Stomach (tissue), 9 donors: Measurements from ENCODE around the gene SH3PXD2A. TPM values are rescaled to one million over a fixed set of nuclear protein-coding genes. Genes with fewer than 3 reads are reported as not detected.

Experiments used
- DNase-seq, 2 donors: peaks; one replicate each; pipeline versions ENCODE4 v3.0.0 to v3.0.0-alpha.2; 2013 to 2019
- H3K27ac ChIP-seq, 5 donors: fragments of 200-600 bp in 4 of 5; sonication (generic) in 4 of 5; one replicate each; pipeline ENCODE4 v1.5.1; 2013 to 2019; ENCODE audit warnings: mild to moderate bottlenecking in 1 of 5, moderate library complexity in 1 of 5
- H3K27me3 ChIP-seq, 3 donors: fragments of 200-600 bp; sonication (generic); one replicate each; pipeline ENCODE4 v1.5.1; 2017 to 2019; ENCODE audit warnings: mixed run types in 1 of 3
- H3K36me3 ChIP-seq, 4 donors: fragments of 200-600 bp; sonication (generic); 1 replicate in 3 of 4; 2 replicates in 1 of 4; pipeline ENCODE4 v1.5.1; 2016 to 2019
- H3K4me1 ChIP-seq, 4 donors: fragments of 200-600 bp; sonication (generic); one replicate each; pipeline ENCODE4 v1.5.1; 2016 to 2019
- H3K4me3 ChIP-seq, 4 donors: fragments of 200-600 bp; sonication (generic) in 3 of 4; one replicate each; pipeline ENCODE4 v1.5.1; 2016 to 2019; ENCODE audit warnings: mild to moderate bottlenecking in 1 of 4
- H3K9me3 ChIP-seq, 4 donors: fragments of 200-600 bp; sonication (generic); one replicate each; pipeline ENCODE4 v1.5.1; 2016 to 2019
- CTCF ChIP-seq, 7 experiments: fragments of 450-650 bp in 4 of 7; fragments of 200-600 bp in 3 of 7; sonication (generic) in 3 of 7; IDR thresholded peaks; one replicate each; pipeline ENCODE4 v1.5.1; 2016 to 2019; ENCODE audit warnings: antibody characterized with exemption in 7 of 7, control low read depth in 2 of 7, mild to moderate bottlenecking in 1 of 7
- EP300 ChIP-seq: sonication (generic); formaldehyde crosslinking; IDR thresholded peaks from one replicate; pipeline ENCODE4 v1.6.1; 2017; ENCODE audit warnings: antibody characterized with exemption
- POLR2A ChIP-seq, 4 donors: fragments of 450-650 bp; IDR thresholded peaks; one replicate each; pipeline ENCODE4 v1.6.1; 2016; ENCODE audit warnings: antibody characterized with exemption in 4 of 4, control low read depth in 2 of 4, mild to moderate bottlenecking in 1 of 4, moderate library complexity in 1 of 4
- POLR2AphosphoS5 ChIP-seq, 3 donors: sonication (generic); formaldehyde crosslinking; IDR thresholded peaks; one replicate each; pipeline ENCODE4 v1.6.1; 2016; ENCODE audit warnings: antibody characterized with exemption in 3 of 3
- WGBS, 5 donors: extraction: QIAGEN DNeasy Blood & Tissue Kit in 3 of 5; methylation state at CpG; one replicate each; pipeline versions ENCODE4 v1.1.5 to v1.1.7; 2013 to 2018; 5-methylcytosine and 5-hydroxymethylcytosine counted together
- intact Hi-C: fragments of 100-400 bp; cut with DNase I; formaldehyde crosslinking; loops from one replicate; pipeline ENCODE4 v1.15.1; 2023; ENCODE audit warnings: low total_unique reads
- polyA plus RNA-seq, 3 donors: library from polyadenylated mRNA; stranded (reverse); fragments of 200-250 nt; gene quantifications; one replicate each; pipeline ENCODE4 v1.2.3, GENCODE V29; 2013
- total RNA-seq, 5 donors: library from RNA; depleted of rRNA; stranded (reverse); fragments of >200 nt; gene quantifications; one replicate each; pipeline versions ENCODE4 v1.1.0 to v1.2.3, GENCODE V29; 2014 to 2016
- donor health status: healthy with polysubstance abuse.
- donor health status: Bipolar disorder and iron deficiency.
- donor health status: healthy.

SH3PXD2A gene
- total and polyA plus RNA-seq, 8 donors: 12.8 to 51.6 (median 24.0) TPM

- WGBS, 5 donors: 58 to 73% (median 62%) methylated on average over 6 of the region's 6 CpGs
- H3K4me1 ChIP-seq: no peaks in the 10 kb centered on the region
- intact Hi-C loops: no loop called here
- H3K4me3 ChIP-seq: no peak overlapping the region
- no peaks in the 10 kb centered on the region for H3K9me3 ChIP-seq
- H3K27me3 ChIP-seq: no peaks in the 10 kb centered on the region
- no peak for TF ChIP-seq POLR2AphosphoS5 (IDR thresholded peaks at IDR 0.05)
- no peak for TF ChIP-seq POLR2A (IDR thresholded peaks at IDR 0.05)
- no peak for TF ChIP-seq EP300
- no peak overlapping the region for H3K27ac ChIP-seq
- peaks cover 9 to 59% (median 54%) of the 10 kb centered on the region in 4 donors for H3K36me3 ChIP-seq
- no peak for DNase-seq
Measured at GRCh38 chr10:103874730-103875129, 19.4 kb upstream of the SH3PXD2A start.

GRCh38 chr10:103872137-103872931 is 17.0 kb upstream of the SH3PXD2A start:
- Histone ChIP-seq H3K4me3 (no peak overlapping the region), H3K36me3 (peaks cover 0 to 35% (median 31%) of the 10 kb centered on the region in 4 donors), H3K27ac (no peak overlapping the region), H3K27me3 (no peaks in the 10 kb centered on the region), H3K9me3 (no peaks in the 10 kb centered on the region), H3K4me1 (no peaks in the 10 kb centered on the region)
- no peak for DNase-seq
- WGBS, 5 donors: 76 to 88% (median 81%) methylated on average over 15 to 16 of the region's 16 CpGs
- TF ChIP-seq CTCF (IDR thresholded peaks at IDR 0.05): no peak
- no peak for TF ChIP-seq POLR2AphosphoS5 (IDR thresholded peaks at IDR 0.05)
- no peak for TF ChIP-seq POLR2A (IDR thresholded peaks at IDR 0.05)
- TF ChIP-seq EP300: no peak
- intact Hi-C loops: no loop called here

- TF ChIP-seq POLR2AphosphoS5 (IDR thresholded peaks at IDR 0.05) (no peak), EP300 (no peak), POLR2A (IDR thresholded peaks at IDR 0.05) (no peak), CTCF (IDR thresholded peaks at IDR 0.05) (no peak)
- H3K36me3 ChIP-seq: peaks cover 0 to 22% (median 21%) of the 10 kb centered on the region in 4 donors
- WGBS, 5 donors: 83 to 94% (median 87%) methylated on average over 7 of the region's 7 CpGs
Measured at GRCh38 chr10:103871006-103871405, 15.6 kb upstream of the SH3PXD2A start.

GRCh38 chr10:103870516-103870915 is 15.1 kb upstream of the SH3PXD2A start:
- H3K4me1 ChIP-seq: no peaks in the 10 kb centered on the region
- intact Hi-C loops: no loop called here
- H3K27ac ChIP-seq: no peak overlapping the region
- H3K4me3 ChIP-seq: no peak overlapping the region
- 77 to 89% (median 85%) methylated on average over 8 of the region's 8 CpGs for WGBS, 5 donors
- H3K9me3 ChIP-seq: peaks cover 0 to 10% (median 3%) of the 10 kb centered on the region in 4 donors
- DNase-seq: no peak
- H3K36me3 ChIP-seq: peaks cover 0 to 21% (median 20%) of the 10 kb centered on the region in 4 donors
- TF ChIP-seq POLR2A (IDR thresholded peaks at IDR 0.05) (no peak), CTCF (IDR thresholded peaks at IDR 0.05) (no peak), POLR2AphosphoS5 (IDR thresholded peaks at IDR 0.05) (no peak), EP300 (no peak)
- H3K27me3 ChIP-seq: no peaks in the 10 kb centered on the region

More at GRCh38 chr10:103871006-103871405, 15.6 kb upstream of the SH3PXD2A start:
- no peaks in the 10 kb centered on the region for H3K4me1 ChIP-seq
- no peak overlapping the region for H3K4me3 ChIP-seq
- peaks cover 0 to 5% (median under 1%) of the 10 kb centered on the region in 4 donors for H3K9me3 ChIP-seq
- H3K27me3 ChIP-seq: no peaks in the 10 kb centered on the region
- intact Hi-C loops: no loop called here
- DNase-seq: no peak
- no peak overlapping the region for H3K27ac ChIP-seq

GRCh38 chr10:103869336-103869735 is 14.0 kb upstream of the SH3PXD2A start:
- Histone ChIP-seq H3K9me3 (peaks cover 0 to 21% (median 12%) of the 10 kb centered on the region in 4 donors), H3K4me1 (no peaks in the 10 kb centered on the region), H3K36me3 (peaks cover 0 to 21% (median 20%) of the 10 kb centered on the region in 4 donors), H3K27ac (no peak overlapping the region), H3K4me3 (no peak overlapping the region), H3K27me3 (no peaks in the 10 kb centered on the region)
- no peak for DNase-seq
- no peak for TF ChIP-seq CTCF (IDR thresholded peaks at IDR 0.05)
- no peak for TF ChIP-seq EP300
- TF ChIP-seq POLR2AphosphoS5 (IDR thresholded peaks at IDR 0.05): no peak
- TF ChIP-seq POLR2A (IDR thresholded peaks at IDR 0.05): no peak
- intact Hi-C loops: no loop called here
- WGBS, 5 donors: 53 to 62% (median 55%) methylated on average over 4 of the region's 4 CpGs
